ENCODE results near the gene CPZ. TPM values are rescaled to one million over a fixed set of nuclear protein-coding genes. Genes with fewer than 3 reads are reported as not detected.

The CPZ gene
- total RNA-seq, 3 donors from 2014 or later = not detected

DNA sequence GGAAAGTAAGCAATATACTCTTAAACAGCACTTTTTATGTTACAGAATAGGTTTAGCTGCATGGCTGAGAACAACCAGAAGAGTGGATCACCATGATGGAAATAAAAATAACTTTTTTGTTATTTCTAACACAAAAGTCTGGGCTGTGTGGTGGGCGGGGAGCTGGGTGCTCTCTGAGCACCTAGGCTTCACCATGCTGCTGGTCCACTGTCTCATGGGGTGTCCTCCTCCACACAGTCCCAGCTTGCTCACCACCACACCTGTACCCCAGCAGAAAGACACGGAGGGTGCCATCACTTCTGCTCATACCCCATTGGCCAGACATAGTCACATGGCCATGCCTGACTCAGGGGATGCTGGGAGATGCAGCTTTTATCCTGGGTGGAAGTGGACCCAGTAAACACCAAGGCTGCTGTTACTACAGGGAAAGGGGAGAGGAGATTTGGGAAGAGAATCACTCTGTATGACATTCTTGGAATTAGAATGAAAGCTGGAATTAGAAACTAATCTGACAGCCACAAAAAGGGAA lies 45.0 kb downstream of the CPZ start:
- Mint-ChIP-seq H3K4me3 (no peak overlapping the region), H3K36me3 (ENCODE audit: insufficient read depth) (no peaks in the 10 kb centered on the region), H3K27me3 (ENCODE audit: low read depth) (no peaks in the 10 kb centered on the region), H3K4me1 (ENCODE audit: low read depth) (no peaks in the 10 kb centered on the region), H3K9me3 (no peaks in the 10 kb centered on the region)
- no peak for ATAC-seq
- DNase-seq = no peak

DNA sequence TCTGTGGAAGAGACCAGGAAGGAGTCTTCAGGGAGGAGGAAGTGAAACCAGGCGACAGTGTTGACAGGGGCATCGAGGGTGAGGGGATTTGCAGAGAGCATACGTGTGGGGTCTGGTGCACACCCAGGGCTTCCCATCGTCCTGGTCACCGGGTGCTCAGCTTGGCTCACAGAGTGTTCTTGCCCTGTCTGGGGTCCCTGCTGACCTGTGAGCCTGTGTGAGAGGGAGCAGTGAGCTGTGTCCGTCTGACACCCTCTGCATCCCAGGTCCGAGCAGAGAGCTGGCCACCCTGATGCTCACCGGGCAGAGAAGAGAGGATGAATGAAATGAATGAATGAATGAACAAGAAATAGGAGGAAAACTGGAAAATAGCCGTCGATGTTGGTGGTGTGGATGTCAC lies 46.5 kb downstream of the CPZ start:
- H3K4me1 Mint-ChIP-seq (ENCODE audit: low read depth) = no peaks in the 10 kb centered on the region
- H3K36me3 Mint-ChIP-seq (ENCODE audit: insufficient read depth) = no peaks in the 10 kb centered on the region

GRCh38 chr4:8639777-8640720 lies 47.5 kb downstream of the CPZ start:
- H3K4me1 Mint-ChIP-seq (ENCODE audit: low read depth) = no peaks in the 10 kb centered on the region
- H3K9me3 Mint-ChIP-seq = no peaks in the 10 kb centered on the region
- DNase-seq (no peak), ATAC-seq (peak in 1 of 2 donors; percentile 27)
- H3K4me3 Mint-ChIP-seq = no peak overlapping the region
- no peaks in the 10 kb centered on the region for H3K36me3 Mint-ChIP-seq (ENCODE audit: insufficient read depth)
- H3K27me3 Mint-ChIP-seq (ENCODE audit: low read depth) = no peaks in the 10 kb centered on the region

More for the DNA sequence above, 46.5 kb downstream of the CPZ start:
- Mint-ChIP-seq H3K27me3 (ENCODE audit: low read depth) (no peaks in the 10 kb centered on the region), H3K4me3 (no peak overlapping the region), H3K9me3 (no peaks in the 10 kb centered on the region)
- no peak for DNase-seq
- no peak for ATAC-seq

DNA sequence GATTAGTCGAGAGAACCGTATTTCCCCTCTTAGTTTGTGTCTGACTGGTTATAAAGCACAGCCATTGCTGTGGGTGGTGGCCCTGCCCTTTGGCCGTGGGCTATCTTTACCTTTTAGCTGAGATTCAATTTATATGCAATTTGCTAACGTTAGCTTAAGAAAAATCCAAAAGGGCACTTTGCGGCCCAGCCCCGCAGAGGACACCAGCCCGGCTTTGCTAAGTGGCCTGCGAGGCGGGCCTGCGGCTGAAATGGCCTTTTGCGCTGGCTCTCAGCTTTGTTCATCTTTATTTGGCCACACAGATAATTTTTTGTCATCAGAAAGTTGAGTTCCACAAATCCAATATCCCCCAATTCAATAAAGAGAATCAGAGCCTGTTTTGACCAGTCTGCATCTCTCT lies 48.3 kb downstream of the CPZ start:
- no peak overlapping the region for H3K4me3 Mint-ChIP-seq
- H3K4me1 Mint-ChIP-seq (ENCODE audit: low read depth) = no peaks in the 10 kb centered on the region
- ATAC-seq (no peak), DNase-seq (no peak)
- H3K27me3 Mint-ChIP-seq (ENCODE audit: low read depth) = no peaks in the 10 kb centered on the region
- H3K9me3 Mint-ChIP-seq = no peaks in the 10 kb centered on the region
- H3K36me3 Mint-ChIP-seq (ENCODE audit: insufficient read depth) = no peaks in the 10 kb centered on the region

- ATAC-seq = no peak
- H3K4me3 Mint-ChIP-seq = no peak overlapping the region
- no peak for DNase-seq
Observed at GRCh38 chr4:8641256-8641655, 48.7 kb downstream of the CPZ start.

GRCh38 chr4:8641931-8642650 lies 49.5 kb downstream of the CPZ start:
- Mint-ChIP-seq H3K4me3 (no peak overlapping the region), H3K27me3 (ENCODE audit: low read depth) (no peaks in the 10 kb centered on the region), H3K4me1 (ENCODE audit: low read depth) (no peaks in the 10 kb centered on the region), H3K9me3 (no peaks in the 10 kb centered on the region), H3K36me3 (ENCODE audit: insufficient read depth) (no peaks in the 10 kb centered on the region)
- DNase-seq (no peak), ATAC-seq (no peak)

More at GRCh38 chr4:8641256-8641655, 48.7 kb downstream of the CPZ start:
- Mint-ChIP-seq H3K36me3 (ENCODE audit: insufficient read depth) (no peaks in the 10 kb centered on the region), H3K27me3 (ENCODE audit: low read depth) (no peaks in the 10 kb centered on the region), H3K9me3 (no peaks in the 10 kb centered on the region), H3K4me1 (ENCODE audit: low read depth) (no peaks in the 10 kb centered on the region)

DNA sequence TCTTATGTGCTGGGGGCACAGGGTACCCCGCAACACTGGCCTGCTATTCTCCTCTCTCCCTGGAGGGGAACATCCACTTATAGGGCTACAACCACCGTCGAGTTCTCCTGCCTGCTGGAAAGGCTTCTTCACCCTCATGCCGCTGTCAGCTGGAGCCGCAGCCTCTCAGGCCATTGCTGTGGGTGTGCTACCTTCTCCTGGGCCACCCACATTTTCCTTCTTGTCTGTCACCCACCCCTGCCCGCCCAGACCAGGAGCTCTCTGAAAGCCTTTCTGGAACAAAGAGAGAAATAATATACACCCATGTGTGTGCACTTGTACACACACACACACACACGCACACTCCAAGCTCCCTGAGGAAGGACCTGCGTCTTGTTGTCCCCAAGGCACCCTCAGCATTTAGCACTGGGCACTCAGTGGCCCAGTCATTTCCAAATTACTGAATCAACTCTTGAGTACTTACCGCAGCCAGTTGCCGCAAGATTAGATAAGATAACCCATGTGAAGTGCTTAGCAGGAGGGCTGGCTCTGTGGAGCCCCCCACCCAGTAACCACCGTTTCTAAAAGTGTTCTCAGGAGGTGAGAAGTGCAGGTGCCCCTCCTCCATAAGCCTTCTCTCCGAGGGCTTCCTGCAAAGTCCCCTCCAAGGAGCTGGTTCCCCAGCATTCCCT lies 50.2 kb downstream of the CPZ start:
- ATAC-seq = no peak
- Mint-ChIP-seq H3K4me3 (no peak overlapping the region), H3K27me3 (ENCODE audit: low read depth) (no peaks in the 10 kb centered on the region), H3K36me3 (ENCODE audit: insufficient read depth) (no peaks in the 10 kb centered on the region), H3K4me1 (ENCODE audit: low read depth) (no peaks in the 10 kb centered on the region), H3K9me3 (no peaks in the 10 kb centered on the region)
- DNase-seq = no peak

DNA sequence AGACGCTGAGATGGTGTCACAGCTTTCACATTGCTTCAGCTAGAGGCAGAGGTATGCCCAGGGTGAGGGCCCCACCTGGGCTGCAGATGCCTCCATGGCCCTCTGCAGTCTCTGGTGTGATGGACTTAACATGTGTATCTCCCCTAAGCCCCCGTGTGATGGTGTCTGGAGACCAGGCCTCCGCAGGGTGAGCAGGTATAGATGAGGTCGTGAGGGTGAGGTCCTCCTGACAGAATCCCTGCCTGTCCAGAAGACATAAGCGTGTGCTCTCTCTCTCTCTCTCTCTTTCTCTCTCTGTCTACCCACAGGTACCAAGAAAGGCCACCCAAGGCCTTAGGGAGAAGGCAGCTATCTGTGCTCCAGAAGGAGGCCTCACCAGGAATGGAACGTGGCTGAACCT lies 50.9 kb downstream of the CPZ start:
- Mint-ChIP-seq H3K4me1 (ENCODE audit: low read depth) (no peaks in the 10 kb centered on the region), H3K4me3 (no peak overlapping the region), H3K36me3 (ENCODE audit: insufficient read depth) (no peaks in the 10 kb centered on the region), H3K27me3 (ENCODE audit: low read depth) (no peaks in the 10 kb centered on the region), H3K9me3 (no peaks in the 10 kb centered on the region)
- ATAC-seq (no peak), DNase-seq (no peak)

DNA sequence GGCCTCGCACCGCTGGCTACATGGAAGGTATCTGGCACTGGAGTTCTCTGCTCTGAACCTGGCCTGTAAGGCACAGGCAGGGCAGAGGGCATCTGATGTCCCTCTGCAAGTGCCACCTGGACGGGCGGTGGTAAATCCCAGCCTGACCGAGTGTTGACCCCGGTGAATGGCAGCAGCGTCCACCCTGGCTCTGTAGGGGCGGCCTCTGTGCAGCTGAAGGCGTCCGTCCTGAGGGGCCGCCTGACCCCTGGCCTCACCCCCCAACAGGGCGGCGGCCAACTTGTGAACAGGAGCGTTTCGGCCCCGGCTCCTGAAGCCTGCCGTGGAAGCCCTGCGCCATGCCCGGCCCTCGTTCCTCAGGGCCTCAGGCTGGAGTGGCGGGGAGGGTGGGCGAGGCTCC lies 51.4 kb downstream of the CPZ start:
- H3K4me1 Mint-ChIP-seq (ENCODE audit: low read depth) = no peaks in the 10 kb centered on the region
- ATAC-seq (no peak), DNase-seq (no peak)
- no peaks in the 10 kb centered on the region for H3K36me3 Mint-ChIP-seq (ENCODE audit: insufficient read depth)
- no peaks in the 10 kb centered on the region for H3K27me3 Mint-ChIP-seq (ENCODE audit: low read depth)
- no peaks in the 10 kb centered on the region for H3K9me3 Mint-ChIP-seq
- H3K4me3 Mint-ChIP-seq = no peak overlapping the region

DNA sequence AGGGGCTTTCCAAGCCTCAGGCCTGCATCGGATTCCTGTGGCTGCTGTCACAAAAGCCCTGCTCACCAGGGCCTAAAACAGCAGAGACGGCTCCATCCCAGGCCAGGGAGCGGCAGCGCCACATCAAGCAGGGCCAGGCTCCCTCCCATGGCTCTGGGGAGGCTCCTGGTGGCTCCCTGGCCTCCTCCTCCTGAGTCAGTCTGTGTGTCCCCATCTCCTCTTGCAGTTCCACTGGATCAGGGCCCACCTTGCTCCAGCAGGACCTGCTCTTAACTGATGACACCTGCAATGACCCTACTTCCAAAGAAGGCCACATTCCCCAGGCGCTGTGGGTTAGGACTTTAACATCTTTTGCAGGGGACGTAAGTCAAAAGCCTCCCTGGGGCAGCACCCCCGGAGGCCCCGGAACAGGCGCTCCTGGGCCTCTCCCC lies 51.9 kb downstream of the CPZ start:
- ATAC-seq (no peak), DNase-seq (no peak)
- H3K9me3 Mint-ChIP-seq = no peaks in the 10 kb centered on the region
- no peaks in the 10 kb centered on the region for H3K4me1 Mint-ChIP-seq (ENCODE audit: low read depth)
- H3K36me3 Mint-ChIP-seq (ENCODE audit: insufficient read depth) = no peaks in the 10 kb centered on the region
- H3K4me3 Mint-ChIP-seq = no peak overlapping the region
- no peaks in the 10 kb centered on the region for H3K27me3 Mint-ChIP-seq (ENCODE audit: low read depth)

- no peaks in the 10 kb centered on the region for H3K27me3 Mint-ChIP-seq (ENCODE audit: low read depth)
- no peak overlapping the region for H3K4me3 Mint-ChIP-seq
- DNase-seq = no peak
- H3K4me1 Mint-ChIP-seq (ENCODE audit: low read depth) = no peaks in the 10 kb centered on the region
- no peaks in the 10 kb centered on the region for H3K36me3 Mint-ChIP-seq (ENCODE audit: insufficient read depth)
- no peaks in the 10 kb centered on the region for H3K9me3 Mint-ChIP-seq
- no peak for ATAC-seq
Observed at GRCh38 chr4:8644966-8645752, 52.6 kb downstream of the CPZ start.

DNA sequence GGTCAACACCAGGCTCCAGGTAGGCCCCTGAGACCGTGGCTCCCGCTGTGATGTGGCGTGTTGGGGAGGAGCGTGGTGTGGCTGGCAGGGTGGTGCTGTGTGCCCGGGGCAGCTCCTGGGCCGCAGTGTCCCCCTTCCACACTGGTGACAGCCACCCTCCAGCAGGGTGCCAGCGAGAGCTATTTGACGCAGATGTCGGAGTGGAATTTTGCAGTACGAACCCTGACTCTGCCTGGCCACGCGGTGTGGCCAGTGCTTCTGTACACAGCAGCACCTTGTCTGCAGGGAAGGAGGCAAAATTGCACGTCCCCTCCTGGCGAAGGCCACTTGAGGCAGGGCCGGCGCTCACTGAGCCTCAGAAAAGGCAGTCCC lies 53.2 kb downstream of the CPZ start:
- no peak overlapping the region for H3K4me3 Mint-ChIP-seq

DNA sequence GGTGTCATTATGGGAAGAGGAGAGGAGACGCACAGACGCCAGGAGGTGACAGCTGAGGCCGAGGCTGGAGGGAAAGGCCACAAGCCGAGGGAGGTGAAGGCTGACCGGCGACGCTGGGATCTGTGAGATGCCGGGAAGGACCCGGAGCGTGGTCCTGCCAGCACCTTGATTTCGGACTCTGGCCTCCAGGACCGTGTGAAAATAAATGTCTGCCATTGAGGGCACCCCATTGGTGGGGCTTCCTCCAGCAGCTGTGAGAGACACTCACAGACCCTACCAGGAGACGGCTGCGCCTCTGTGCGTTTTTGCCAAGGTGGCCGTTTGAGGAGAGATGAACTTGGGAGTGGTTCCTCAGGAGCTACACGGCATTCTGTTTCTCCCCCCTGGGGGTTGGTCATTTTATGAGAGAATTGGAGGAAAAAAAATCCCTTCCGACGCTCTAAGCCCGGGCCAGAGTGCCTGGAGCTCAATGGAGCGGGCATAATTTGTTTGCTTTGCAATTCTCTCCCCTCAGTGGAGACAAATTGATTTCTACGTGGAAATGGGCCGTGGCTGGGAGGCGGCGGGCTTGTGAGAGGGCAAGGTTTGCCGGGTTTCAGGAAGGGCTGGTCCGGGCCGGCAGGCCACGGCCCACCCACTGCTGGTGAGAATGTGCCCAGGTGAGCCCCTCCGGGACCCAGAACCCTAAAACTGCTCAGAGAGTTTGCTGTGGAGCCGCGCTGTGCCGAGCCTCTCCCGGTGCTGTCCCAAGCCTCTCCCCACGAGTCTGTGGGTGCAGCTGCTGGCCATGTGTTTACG lies 53.9 kb downstream of the CPZ start:
- no peaks in the 10 kb centered on the region for H3K27me3 Mint-ChIP-seq (ENCODE audit: low read depth)
- ATAC-seq (no peak), DNase-seq (no peak)
- no peaks in the 10 kb centered on the region for H3K4me1 Mint-ChIP-seq (ENCODE audit: low read depth)
- H3K9me3 Mint-ChIP-seq = no peaks in the 10 kb centered on the region
- H3K36me3 Mint-ChIP-seq (ENCODE audit: insufficient read depth) = no peaks in the 10 kb centered on the region
- no peak overlapping the region for H3K4me3 Mint-ChIP-seq

More for the DNA sequence above, 53.2 kb downstream of the CPZ start:
- no peaks in the 10 kb centered on the region for H3K27me3 Mint-ChIP-seq (ENCODE audit: low read depth)
- no peaks in the 10 kb centered on the region for H3K4me1 Mint-ChIP-seq (ENCODE audit: low read depth)
- DNase-seq = no peak
- no peaks in the 10 kb centered on the region for H3K9me3 Mint-ChIP-seq
- ATAC-seq = no peak
- H3K36me3 Mint-ChIP-seq (ENCODE audit: insufficient read depth) = no peaks in the 10 kb centered on the region
